ENCODE data around the gene LRRC4C. TPM values are rescaled to one million over a fixed set of nuclear protein-coding genes. Genes with fewer than 3 reads are reported as not detected.

The LRRC4C gene
- total RNA-seq, 2 donors from 2014 or later = 0.95 to 3.2 TPM

DNA sequence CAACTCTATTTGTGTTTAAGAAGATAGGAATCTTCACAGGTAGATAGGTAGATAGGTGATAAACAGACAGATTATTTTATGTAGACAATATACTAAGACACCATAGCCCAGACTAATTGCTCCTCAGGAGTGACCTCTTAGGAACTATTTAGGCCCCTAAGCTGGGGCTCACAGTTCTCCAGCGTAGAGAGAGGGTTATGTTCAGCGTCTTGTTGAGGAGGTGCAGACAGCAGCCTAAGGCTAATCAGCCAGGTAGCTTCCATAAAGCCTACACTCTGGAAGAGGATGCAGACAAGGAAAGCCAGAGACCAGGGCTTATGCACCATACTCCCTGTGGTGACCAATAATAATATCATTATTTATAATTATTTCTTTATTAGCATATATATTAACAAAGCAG, 705.2 kb downstream of the LRRC4C start:
- ATAC-seq (ENCODE audit: insufficient number of reproducible peaks, low FRiP score, low read depth) (no peak), DNase-seq (ENCODE audit: low spot score) (no peak)
- Histone ChIP-seq H3K4me3 (no peak overlapping the region), H3K9me3 (no peaks in the 10 kb centered on the region), H3K4me1 (ENCODE audit: control insufficient read depth in 1 of 2, low read depth in 2 of 2) (no peaks in the 10 kb centered on the region), H3K36me3 (no peaks in the 10 kb centered on the region), H3K27ac (no peak overlapping the region), H3K27me3 (replicated peaks; ENCODE audit: insufficient read depth) (no peaks in the 10 kb centered on the region)
- TF ChIP-seq, protein P1, sequence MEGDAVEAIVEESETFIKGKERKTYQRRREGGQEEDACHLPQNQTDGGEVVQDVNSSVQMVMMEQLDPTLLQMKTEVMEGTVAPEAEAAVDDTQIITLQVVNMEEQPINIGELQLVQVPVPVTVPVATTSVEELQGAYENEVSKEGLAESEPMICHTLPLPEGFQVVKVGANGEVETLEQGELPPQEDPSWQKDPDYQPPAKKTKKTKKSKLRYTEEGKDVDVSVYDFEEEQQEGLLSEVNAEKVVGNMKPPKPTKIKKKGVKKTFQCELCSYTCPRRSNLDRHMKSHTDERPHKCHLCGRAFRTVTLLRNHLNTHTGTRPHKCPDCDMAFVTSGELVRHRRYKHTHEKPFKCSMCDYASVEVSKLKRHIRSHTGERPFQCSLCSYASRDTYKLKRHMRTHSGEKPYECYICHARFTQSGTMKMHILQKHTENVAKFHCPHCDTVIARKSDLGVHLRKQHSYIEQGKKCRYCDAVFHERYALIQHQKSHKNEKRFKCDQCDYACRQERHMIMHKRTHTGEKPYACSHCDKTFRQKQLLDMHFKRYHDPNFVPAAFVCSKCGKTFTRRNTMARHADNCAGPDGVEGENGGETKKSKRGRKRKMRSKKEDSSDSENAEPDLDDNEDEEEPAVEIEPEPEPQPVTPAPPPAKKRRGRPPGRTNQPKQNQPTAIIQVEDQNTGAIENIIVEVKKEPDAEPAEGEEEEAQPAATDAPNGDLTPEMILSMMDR (IDR thresholded peaks at IDR 0.05) = no peak

DNA sequence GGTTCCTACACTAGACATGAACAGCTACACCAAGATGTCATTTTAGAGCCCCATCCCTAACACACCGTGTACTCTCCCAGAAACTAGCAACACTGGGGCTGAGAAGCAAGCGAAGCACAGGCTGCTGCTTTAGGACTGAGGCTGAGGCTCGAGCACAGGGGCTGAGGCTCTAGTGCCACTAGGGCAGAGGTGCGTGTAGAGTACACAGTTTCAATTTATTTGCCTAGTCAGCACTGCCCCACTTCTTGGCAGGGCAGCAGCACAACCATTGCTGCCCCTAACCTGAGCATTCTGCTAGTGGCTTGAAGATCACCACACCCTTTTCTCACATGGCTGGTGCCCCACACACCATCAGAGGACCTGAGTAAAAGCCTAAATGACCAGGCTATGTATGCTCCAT, 713.2 kb downstream of the LRRC4C start:
- no peaks in the 10 kb centered on the region for H3K36me3 ChIP-seq
- no peaks in the 10 kb centered on the region for H3K27me3 ChIP-seq (replicated peaks; ENCODE audit: insufficient read depth)
- ATAC-seq (ENCODE audit: insufficient number of reproducible peaks, low FRiP score, low read depth) (no peak), DNase-seq (ENCODE audit: low spot score) (no peak)
- no peak overlapping the region for H3K27ac ChIP-seq
- no peak overlapping the region for H3K4me3 ChIP-seq
- no peaks in the 10 kb centered on the region for H3K4me1 ChIP-seq (ENCODE audit: control insufficient read depth in 1 of 2, low read depth in 2 of 2)
- TF ChIP-seq, protein P1 (IDR thresholded peaks at IDR 0.05) = no peak
- H3K9me3 ChIP-seq = peaks cover 8% of the 10 kb centered on the region

DNA sequence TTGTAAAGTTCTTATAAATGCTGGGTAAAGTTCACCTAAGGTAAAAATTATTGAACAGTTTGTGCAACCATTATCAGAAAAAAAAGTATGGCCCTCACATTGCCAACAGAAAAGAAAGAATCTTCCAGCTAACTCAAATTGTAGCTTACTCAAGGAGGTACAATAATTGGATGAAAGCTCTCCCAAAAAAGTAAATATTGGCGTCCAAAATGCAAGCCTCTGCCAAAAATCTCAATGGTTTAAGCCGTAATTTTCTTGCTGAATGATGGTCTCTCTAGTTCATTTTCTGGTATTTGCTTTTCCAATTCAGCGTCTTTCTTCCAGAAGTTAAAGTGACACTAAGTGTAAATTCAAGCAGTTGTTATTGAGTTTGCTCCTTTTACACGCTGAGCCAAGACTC, 727.3 kb downstream of the LRRC4C start:
- H3K9me3 ChIP-seq = no peaks in the 10 kb centered on the region
- TF ChIP-seq, protein P1 (IDR thresholded peaks at IDR 0.05) = no peak
- H3K4me1 ChIP-seq (ENCODE audit: control insufficient read depth in 1 of 2, low read depth in 2 of 2) = no peaks in the 10 kb centered on the region
- H3K4me3 ChIP-seq = no peak overlapping the region
- H3K27ac ChIP-seq = no peak overlapping the region
- no peaks in the 10 kb centered on the region for H3K27me3 ChIP-seq (replicated peaks; ENCODE audit: insufficient read depth)
- no peak for ATAC-seq (ENCODE audit: insufficient number of reproducible peaks, low FRiP score, low read depth)
- no peak for DNase-seq (ENCODE audit: low spot score)
- no peaks in the 10 kb centered on the region for H3K36me3 ChIP-seq

DNA sequence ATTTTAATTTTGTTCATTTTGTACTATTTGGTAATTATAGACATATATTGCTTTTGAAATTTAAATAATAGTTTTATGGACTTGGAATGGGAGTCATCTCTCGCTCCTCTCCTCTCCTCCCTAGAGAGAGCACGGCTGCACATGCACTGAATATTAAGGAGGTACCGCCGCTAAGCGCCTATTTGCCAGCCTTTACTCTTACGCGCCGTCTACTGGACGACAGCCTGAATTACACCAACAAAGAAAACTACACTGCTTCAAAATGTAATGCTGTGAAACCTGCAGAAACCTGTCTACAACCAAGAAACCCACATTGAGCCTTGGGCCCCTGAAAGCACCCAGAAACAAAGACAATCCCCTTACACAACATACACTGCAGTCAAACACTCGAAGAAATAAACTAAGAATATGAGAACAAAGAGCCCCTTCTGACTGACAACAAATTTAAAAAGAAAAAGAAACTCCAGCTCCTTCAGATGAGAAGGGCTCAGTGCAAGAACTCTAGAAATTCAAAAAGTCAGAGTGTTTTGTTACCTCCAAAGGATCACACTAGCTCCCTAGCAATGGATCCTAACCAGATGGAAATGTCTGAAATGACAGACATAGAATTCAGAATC, 737.2 kb downstream of the LRRC4C start:
- no peaks in the 10 kb centered on the region for H3K27me3 ChIP-seq (replicated peaks; ENCODE audit: insufficient read depth)
- H3K27ac ChIP-seq = no peak overlapping the region
- DNase-seq (ENCODE audit: low spot score) (no peak), ATAC-seq (ENCODE audit: insufficient number of reproducible peaks, low FRiP score, low read depth) (no peak)
- no peaks in the 10 kb centered on the region for H3K9me3 ChIP-seq
- no peaks in the 10 kb centered on the region for H3K4me1 ChIP-seq (ENCODE audit: control insufficient read depth in 1 of 2, low read depth in 2 of 2)
- TF ChIP-seq, protein P1 (IDR thresholded peaks at IDR 0.05) = no peak
- H3K4me3 ChIP-seq = no peak overlapping the region
- H3K36me3 ChIP-seq = no peaks in the 10 kb centered on the region

DNA sequence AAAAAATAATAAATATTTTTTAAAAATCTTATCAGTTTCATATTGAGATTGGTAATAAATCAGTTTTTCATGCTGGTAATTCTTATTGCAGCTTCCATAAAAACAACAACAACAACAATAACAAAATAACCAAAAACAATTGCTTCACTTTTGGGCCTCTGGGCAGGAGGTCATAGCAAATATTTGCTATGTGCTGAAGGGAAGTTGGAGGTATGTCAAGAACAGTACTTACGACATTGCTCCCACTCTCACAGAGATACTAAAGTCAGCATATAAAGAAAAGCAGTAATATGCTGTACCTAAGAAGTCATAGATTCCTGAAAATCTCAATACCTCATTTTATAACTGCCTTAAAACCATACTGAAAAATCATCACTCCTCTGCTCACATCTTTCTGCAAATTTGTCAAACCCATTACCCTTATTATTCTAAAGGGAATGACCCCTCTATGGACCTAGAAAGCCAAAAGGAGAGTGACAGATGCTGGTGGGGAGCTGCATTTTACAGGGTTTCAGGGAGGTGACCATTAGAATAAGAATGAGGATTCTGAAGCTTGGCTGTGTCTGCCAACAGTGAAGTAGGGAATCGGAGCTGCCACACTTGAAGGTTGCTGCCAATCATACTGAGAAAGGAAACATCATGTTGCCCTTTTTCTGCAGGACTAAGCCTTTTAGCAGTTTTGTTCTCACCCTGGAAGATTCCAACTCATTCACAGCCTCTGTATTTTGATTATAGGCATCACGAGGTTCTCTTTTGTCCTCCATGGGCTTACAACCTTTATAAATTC, 742.9 kb downstream of the LRRC4C start:
- no peaks in the 10 kb centered on the region for H3K27me3 ChIP-seq (replicated peaks; ENCODE audit: insufficient read depth)
- no peak overlapping the region for H3K4me3 ChIP-seq
- H3K9me3 ChIP-seq = no peaks in the 10 kb centered on the region
- TF ChIP-seq, protein P1 (IDR thresholded peaks at IDR 0.05) = no peak
- H3K36me3 ChIP-seq = no peaks in the 10 kb centered on the region
- H3K4me1 ChIP-seq (ENCODE audit: control insufficient read depth in 1 of 2, low read depth in 2 of 2) = no peaks in the 10 kb centered on the region
- no peak overlapping the region for H3K27ac ChIP-seq
- ATAC-seq (ENCODE audit: insufficient number of reproducible peaks, low FRiP score, low read depth) (no peak), DNase-seq (ENCODE audit: low spot score) (no peak)
